GM12875 (cell line): ENCODE data around the gene FZR1.

Experiments used
- H3K4me3 ChIP-seq: one replicate; pipeline ENCODE4 v1.5.1; 2011; ENCODE audit warnings: low read depth, low read length, control low read depth
- TF ChIP-seq, protein P1 (sequence below): IDR thresholded peaks from 2 replicates; pipeline ENCODE4 v1.5.1; 2011; ENCODE audit warnings: low read depth, mild to moderate bottlenecking, control low read depth, inconsistent platforms, low read length, moderate library complexity, borderline replicate concordance; ENCODE audit not compliant: insufficient read depth

FZR1 gene

DNA sequence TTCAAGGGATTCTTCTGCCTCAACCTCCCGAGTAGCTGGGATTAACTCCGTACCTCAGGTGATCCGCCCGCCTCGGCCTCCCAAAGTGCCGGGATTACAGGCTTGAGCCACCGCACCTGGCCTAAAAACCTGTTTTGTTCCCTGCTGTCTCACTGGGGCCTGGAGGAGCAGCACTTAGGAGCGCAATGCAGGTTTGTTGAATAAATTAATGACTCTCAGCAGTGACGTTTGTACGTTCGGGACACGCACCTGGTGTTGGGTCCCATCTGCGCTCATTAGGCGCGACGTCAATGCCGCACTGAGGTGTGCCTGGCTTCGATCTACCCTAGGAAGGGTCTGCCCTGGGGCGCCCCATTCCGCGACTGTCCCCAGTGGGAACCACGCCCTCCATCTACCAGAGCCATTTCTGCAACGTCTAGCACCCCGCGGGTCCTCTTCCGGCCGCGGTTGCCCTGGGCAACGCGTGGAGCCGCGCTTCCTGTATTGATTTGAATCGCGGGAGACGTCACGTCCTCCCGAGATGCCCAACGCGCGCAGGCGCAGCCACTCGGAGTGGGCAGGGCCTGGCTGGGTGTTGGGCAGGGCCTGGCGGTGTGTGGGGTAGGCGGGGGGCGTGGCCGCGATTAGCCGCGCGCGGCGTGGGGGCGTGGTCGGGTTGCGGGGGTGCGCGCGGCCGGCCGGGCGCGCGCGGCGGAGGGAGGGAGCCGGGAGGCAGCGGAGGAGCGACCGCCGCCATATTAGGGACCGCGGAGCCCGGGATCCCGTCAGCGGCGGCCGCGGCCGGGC is at the start of gene FZR1:
FZR1 (plus strand) TSS at position 714 of the 786 bp plus-strand sequence. CDS start 16,679 bp downstream, outside the sequence.
- TF ChIP-seq, protein P1, sequence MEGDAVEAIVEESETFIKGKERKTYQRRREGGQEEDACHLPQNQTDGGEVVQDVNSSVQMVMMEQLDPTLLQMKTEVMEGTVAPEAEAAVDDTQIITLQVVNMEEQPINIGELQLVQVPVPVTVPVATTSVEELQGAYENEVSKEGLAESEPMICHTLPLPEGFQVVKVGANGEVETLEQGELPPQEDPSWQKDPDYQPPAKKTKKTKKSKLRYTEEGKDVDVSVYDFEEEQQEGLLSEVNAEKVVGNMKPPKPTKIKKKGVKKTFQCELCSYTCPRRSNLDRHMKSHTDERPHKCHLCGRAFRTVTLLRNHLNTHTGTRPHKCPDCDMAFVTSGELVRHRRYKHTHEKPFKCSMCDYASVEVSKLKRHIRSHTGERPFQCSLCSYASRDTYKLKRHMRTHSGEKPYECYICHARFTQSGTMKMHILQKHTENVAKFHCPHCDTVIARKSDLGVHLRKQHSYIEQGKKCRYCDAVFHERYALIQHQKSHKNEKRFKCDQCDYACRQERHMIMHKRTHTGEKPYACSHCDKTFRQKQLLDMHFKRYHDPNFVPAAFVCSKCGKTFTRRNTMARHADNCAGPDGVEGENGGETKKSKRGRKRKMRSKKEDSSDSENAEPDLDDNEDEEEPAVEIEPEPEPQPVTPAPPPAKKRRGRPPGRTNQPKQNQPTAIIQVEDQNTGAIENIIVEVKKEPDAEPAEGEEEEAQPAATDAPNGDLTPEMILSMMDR = 0 out of 2 replicates have a peak, but pooled peaks have one; percentile 3
- H3K4me3 ChIP-seq = peak within 1 kb of the TSS; percentile 86

DNA sequence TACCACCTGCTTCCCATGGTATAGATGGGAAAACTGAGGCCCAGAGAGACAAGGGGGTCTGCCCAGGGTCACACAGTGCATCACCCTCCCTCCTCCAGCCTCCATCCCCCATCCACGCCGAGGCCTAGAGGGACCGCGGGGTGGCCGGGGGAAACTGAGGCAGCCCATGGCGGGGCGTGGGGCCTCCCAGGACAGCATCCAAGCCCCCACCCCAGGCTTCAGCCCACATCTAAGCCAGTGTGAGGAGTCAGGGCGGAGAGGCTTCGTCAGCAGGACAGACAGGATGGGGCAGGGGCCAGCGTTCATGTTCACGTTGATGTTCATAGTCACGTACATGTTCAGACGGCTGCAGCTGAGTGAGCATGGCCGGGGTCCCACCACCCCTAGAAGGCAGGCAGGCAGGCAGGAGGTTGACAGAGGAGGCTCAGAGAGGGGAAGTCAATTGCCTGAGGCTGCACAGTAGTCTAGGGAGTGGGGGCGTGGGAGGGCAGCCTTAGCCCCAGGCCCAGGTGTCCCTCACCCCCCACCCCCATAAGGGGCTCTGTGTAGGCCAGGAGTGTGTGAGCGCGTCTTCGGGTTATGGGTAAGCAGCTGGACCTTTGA is 49.1 kb upstream of the FZR1 start:
- no peak overlapping the region for H3K4me3 ChIP-seq
- TF ChIP-seq, protein P1 = no peak

DNA sequence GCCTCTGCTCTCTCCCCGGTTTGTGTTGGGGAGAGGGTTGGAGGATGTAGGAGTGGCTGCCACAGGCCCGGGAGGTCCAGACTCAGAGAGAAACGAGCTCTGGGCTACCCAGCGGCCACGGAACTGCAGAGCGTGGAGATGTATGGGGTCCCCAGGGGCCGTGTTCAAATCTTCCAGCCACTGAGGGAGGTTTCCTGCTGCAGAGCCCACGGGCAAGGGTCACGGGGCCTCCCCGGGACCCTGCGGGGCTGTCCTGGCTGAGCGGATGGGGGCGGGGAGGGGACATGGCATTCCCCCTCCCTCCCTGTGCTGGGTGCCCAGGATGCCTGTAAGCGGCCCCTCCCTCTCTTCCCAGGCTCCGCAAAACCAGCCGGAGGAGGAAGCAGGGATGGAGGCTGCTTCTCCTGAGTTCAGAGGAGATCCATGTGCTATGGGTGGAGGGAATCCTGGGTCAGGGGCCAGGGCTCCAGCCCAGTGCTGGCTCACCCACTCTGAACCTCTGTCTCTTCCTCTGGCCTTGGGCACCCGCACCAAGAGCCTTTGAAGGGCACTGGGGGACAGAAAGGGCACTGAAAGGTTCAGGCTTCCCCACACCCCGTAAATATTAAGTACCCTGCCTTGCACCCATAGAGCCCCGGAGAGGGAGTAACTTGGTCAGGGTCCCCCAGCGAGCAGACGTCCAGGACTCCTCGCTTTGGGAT is 48.4 kb upstream of the FZR1 start:
- TF ChIP-seq, protein P1 = no peak
- H3K4me3 ChIP-seq = no peak overlapping the region

DNA sequence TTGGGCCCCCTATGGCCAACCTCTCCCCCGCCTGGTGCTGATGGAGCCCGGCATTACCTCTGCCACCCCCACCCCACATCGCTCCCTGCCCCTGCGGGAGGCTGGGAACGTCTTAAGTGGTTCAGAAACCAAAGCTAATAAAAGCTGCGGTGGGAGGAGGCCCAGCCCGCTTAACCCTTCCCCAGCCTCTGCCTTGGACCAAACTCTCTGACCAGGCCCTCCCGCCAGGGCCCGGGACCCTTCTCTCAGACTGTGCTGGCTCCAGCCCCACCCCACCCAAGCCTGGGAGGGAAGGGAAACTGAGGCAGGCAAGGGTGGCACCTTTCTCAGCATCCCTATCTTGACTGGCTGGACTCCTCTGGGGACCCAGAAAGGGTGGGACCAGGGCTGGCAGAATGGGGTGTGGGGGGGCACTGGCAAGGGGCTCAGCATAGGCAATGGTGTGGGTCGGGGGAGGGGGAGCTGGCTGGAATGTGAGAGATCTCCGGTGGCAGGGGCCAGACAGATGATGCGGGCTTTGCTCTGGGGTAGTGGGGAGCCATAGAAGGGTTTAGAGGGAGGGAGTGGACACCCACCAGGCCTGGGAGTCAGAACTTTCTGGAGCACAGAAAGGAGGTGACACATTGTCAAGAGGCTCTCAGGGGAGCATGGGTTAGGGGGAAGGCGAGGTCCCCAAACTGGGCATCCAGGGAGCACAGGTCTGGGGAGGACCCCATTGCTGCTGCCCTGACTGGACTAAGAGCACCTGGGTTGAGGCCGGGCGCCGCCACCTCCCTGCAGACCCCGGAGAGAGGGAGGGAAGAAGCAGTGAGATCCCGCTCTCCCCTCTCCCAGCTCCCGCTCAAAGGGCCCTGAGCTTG is 47.7 kb upstream of the FZR1 start:
- TF ChIP-seq, protein P1 = no peak
- no peak overlapping the region for H3K4me3 ChIP-seq

DNA sequence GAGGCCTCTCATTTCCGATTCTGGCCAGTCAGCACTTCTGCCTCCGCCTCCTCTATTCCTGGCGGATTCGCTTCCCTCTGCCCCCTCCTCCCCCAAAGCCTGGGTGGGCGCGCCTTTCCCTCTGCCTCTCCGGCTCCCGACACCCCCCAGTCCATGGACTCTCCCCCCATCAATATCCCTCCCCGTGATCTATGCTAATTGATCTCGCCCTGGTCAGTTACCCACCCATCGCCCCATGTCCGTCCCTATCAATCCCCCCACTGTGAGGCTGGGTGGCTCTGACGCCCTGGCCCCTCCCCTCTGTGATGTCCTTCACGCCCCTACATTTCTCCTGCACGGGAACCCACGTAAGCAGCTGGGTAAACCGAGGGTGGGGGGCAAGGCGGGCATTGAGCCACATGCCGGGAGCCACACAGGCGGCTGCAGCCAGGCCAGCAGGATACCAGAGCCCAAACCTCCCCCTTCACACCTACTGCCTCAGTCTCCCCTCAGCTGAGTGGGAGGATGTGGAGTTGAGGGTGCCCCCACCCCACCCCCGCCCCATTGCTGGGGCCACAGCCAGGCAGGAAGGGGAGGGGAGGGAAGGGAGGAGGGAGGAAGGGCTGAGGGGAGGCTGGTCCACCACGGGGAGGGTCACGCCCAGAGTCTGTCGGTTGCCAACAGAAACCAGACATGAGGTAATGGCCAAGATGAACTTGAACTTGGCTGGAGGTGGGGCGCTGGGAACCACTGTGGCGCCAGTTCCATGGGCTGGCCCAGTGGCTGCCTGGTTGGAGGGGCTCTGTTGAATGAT is 46.8 kb upstream of the FZR1 start:
- no peak overlapping the region for H3K4me3 ChIP-seq
- TF ChIP-seq, protein P1 = no peak

DNA sequence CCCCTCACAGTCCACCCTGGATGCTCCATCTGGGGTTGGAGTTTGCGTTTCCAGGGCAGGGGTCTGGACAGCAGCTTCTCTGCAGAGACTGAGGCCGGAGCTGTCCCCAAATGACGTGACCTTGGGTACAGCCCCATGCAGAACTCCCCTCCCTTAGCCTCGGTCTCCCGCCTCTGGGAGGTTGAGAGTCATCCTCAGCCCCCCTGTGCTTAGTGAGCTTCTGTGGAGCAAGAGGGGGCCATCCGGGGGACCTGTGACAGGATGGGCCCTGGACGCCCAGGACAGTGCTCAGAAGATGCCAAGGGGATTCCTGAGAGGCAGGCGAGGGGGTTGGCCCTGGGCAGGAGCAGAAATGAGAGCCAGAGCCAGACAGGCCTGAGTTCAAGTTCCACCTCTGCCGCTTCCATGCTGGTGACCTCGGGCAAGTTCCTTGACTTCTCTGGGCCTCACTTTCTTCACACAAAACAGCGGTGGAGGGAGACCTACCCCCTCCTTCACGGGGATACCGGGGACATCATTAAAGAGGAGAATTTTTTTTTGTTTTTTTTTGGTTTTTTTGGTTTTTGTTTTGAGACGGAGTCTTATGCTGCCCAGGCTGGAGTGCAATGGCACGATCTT is 46.0 kb upstream of the FZR1 start:
- TF ChIP-seq, protein P1 = no peak
- H3K4me3 ChIP-seq = no peak overlapping the region
